HepG2 (cell line): Measurements from ENCODE around the gene TTPAL. TPM values are rescaled to one million over a fixed set of nuclear protein-coding genes. Genes with fewer than 3 reads are reported as not detected.

Experiments used
- ARID2 ChIP-seq: sonication (generic); formaldehyde crosslinking; IDR thresholded peaks from 2 replicates; pipeline ENCODE4 v1.8.1; 2022; ENCODE audit warnings: mild to moderate bottlenecking, missing genetic modification reagents, borderline replicate concordance
- CCDC6 ChIP-seq: sonication (generic); formaldehyde crosslinking; IDR thresholded peaks from 2 replicates; pipeline ENCODE4 v1.8.1; 2022; ENCODE audit warnings: mild to moderate bottlenecking, missing genetic modification reagents, moderate library complexity
- CENPX ChIP-seq: sonication (generic); formaldehyde crosslinking; IDR thresholded peaks from 2 replicates; pipeline ENCODE4 v1.9.0; 2021; ENCODE audit warnings: mild to moderate bottlenecking, missing genetic modification reagents, moderate library complexity
- EHMT2 ChIP-seq: fragments of 200-600 bp; sonication (generic); IDR thresholded peaks from 2 replicates; pipeline ENCODE4 v1.7.0; 2017; ENCODE audit warnings: antibody characterized with exemption, low read depth, low read length, borderline replicate concordance
- FOXA3 ChIP-seq: IDR thresholded peaks from 2 replicates; pipeline ENCODE4 v1.6.1; 2016; ENCODE audit warnings: missing genetic modification reagents, missing compliant biosample characterization
- HIVEP1 ChIP-seq: sonication (generic); formaldehyde crosslinking; IDR thresholded peaks from 2 replicates; pipeline ENCODE4 v1.4.0; 2020; ENCODE audit warnings: mild to moderate bottlenecking, missing genetic modification reagents
- MNT ChIP-seq: fragments of 450-650 bp; IDR thresholded peaks from 2 replicates; pipeline ENCODE4 v1.6.1; 2016
- MYPOP ChIP-seq: sonication (generic); formaldehyde crosslinking; IDR thresholded peaks from 2 replicates; pipeline ENCODE4 v1.8.1; 2023; ENCODE audit warnings: mild to moderate bottlenecking, moderate library complexity, missing genetic modification reagents
- PHF21A ChIP-seq: sonication (generic); formaldehyde crosslinking; IDR thresholded peaks from 2 replicates; pipeline ENCODE4 v1.5.0; 2020; ENCODE audit warnings: mild to moderate bottlenecking, missing genetic modification reagents
- SP4 ChIP-seq: sonication (generic); formaldehyde crosslinking; IDR thresholded peaks from 2 replicates; pipeline ENCODE4 v1.8.1; 2023; ENCODE audit warnings: mild to moderate bottlenecking, missing genetic modification reagents
- SPEN ChIP-seq: sonication (generic); formaldehyde crosslinking; IDR thresholded peaks from 2 replicates; pipeline ENCODE4 v1.5.1; 2020; ENCODE audit warnings: low read depth, mild to moderate bottlenecking, missing genetic modification reagents
- TBX2 ChIP-seq: sonication (generic); formaldehyde crosslinking; IDR thresholded peaks from 2 replicates; pipeline ENCODE4 v1.5.0; 2020; ENCODE audit warnings: missing genetic modification reagents, mild to moderate bottlenecking, borderline replicate concordance
- TFE3 ChIP-seq: IDR thresholded peaks from 2 replicates; pipeline ENCODE4 v1.6.1; 2016
- TOE1 ChIP-seq: sonication (generic); formaldehyde crosslinking; IDR thresholded peaks from 2 replicates; pipeline ENCODE4 v1.4.0; 2020; ENCODE audit warnings: mild to moderate bottlenecking, missing genetic modification reagents
- ZBTB26 ChIP-seq: IDR thresholded peaks from 2 replicates; pipeline ENCODE4 v1.6.1; 2016; ENCODE audit warnings: missing compliant biosample characterization, missing genetic modification reagents, borderline replicate concordance
- ZBTB7B ChIP-seq: sonication (generic); formaldehyde crosslinking; IDR thresholded peaks from 2 replicates; pipeline ENCODE4 v1.4.0; 2020; ENCODE audit warnings: missing genetic modification reagents
- ZGPAT ChIP-seq: IDR thresholded peaks from 2 replicates; pipeline ENCODE4 v1.6.1; 2016; ENCODE audit warnings: mild to moderate bottlenecking
- ZNF121 ChIP-seq: sonication (generic); formaldehyde crosslinking; IDR thresholded peaks from 2 replicates; pipeline ENCODE4 v1.5.0; 2020; ENCODE audit warnings: mild to moderate bottlenecking, missing genetic modification reagents
- ZNF296 ChIP-seq: sonication (generic); formaldehyde crosslinking; conservative IDR thresholded peaks from 2 replicates; pipeline ENCODE4 v1.5.0; 2020; ENCODE audit warnings: mild to moderate bottlenecking, missing genetic modification reagents
- ZNF3 ChIP-seq: IDR thresholded peaks from 2 replicates; pipeline ENCODE4 v1.7.0; 2017; ENCODE audit warnings: inconsistent platforms
- ZNF329 ChIP-seq: sonication (generic); formaldehyde crosslinking; IDR thresholded peaks from 2 replicates; pipeline ENCODE4 v1.9.0; 2021; ENCODE audit warnings: low read depth, mild to moderate bottlenecking, missing genetic modification reagents
- ZNF337 ChIP-seq: sonication (generic); formaldehyde crosslinking; IDR thresholded peaks from 2 replicates; pipeline ENCODE4 v1.5.1; 2020; ENCODE audit warnings: missing genetic modification reagents, low read depth, mild to moderate bottlenecking, borderline replicate concordance
- ZNF556 ChIP-seq: sonication (generic); formaldehyde crosslinking; IDR thresholded peaks from 2 replicates; pipeline ENCODE4 v1.4.0; 2020; ENCODE audit warnings: mild to moderate bottlenecking, missing genetic modification reagents, borderline replicate concordance
- ZNF598 ChIP-seq: sonication (generic); formaldehyde crosslinking; IDR thresholded peaks from 2 replicates; pipeline ENCODE4 v1.5.1; 2020; ENCODE audit warnings: mild to moderate bottlenecking, missing genetic modification reagents, borderline replicate concordance
- ZNF619 ChIP-seq: sonication (generic); formaldehyde crosslinking; IDR thresholded peaks from 2 replicates; pipeline ENCODE4 v1.4.0; 2020; ENCODE audit warnings: mild to moderate bottlenecking, missing genetic modification reagents
- polyA plus RNA-seq, 8 experiments: library from polyadenylated mRNA; depleted of rRNA in 3 of 8; stranded (reverse) in 7 of 8; unstranded in 1 of 8; fragments of >200 nt; fragmentation: Illumina TruSeq in 4 of 8; extraction: Trizol in 4 of 8; gene quantifications; 2 replicates each; pipeline versions ENCODE4 v1.2.1 to v1.2.3, GENCODE V29; 2011 to 2016; ENCODE audit warnings: low read depth in 4 of 8, missing spikeins in 1 of 8, mixed read lengths in 1 of 8; ENCODE audit not compliant: insufficient read depth in 1 of 8
- total RNA-seq, 5 experiments: library from RNA; depleted of rRNA; stranded (reverse); fragments of >200 nt; fragmentation: Illumina TruSeq; extraction: Trizol; gene quantifications; 2 replicates each; pipeline ENCODE4 v1.2.3, GENCODE V29; 2016; ENCODE audit warnings: low read depth in 1 of 5

TTPAL gene
- total and polyA plus RNA-seq, 2 of the 13 experiments (the other 11 are each of a cell fraction or from before 2014, with no cell fraction given): 4.3 to 18.8 TPM

GRCh38 chr20:44450903-44451450 is 24.7 kb upstream of the TTPAL start (continued):
- TF ChIP-seq MYPOP (no peak), ZNF121 (CRISPR knock-in tag) (0 out of 2 replicates have a peak, but pooled peaks have one; percentile 48), MNT (no peak), ZNF3 (CRISPR knock-in tag) (no peak), EHMT2 (no peak), HIVEP1 (CRISPR knock-in tag) (0 out of 2 replicates have a peak, but pooled peaks have one; percentile 62), PHF21A (CRISPR knock-in tag) (peak; percentile 53), ZNF337 (CRISPR knock-in tag) (no peak), TOE1 (CRISPR knock-in tag) (no peak), CENPX (CRISPR knock-in tag) (no peak), ZNF619 (no peak; the same call in 1 of the 2 replicates), ZNF329 (CRISPR knock-in tag) (no peak), FOXA3 (CRISPR knock-in tag) (no peak), SP4 (peak; percentile 28; the same call in 1 of the 2 replicates), CCDC6 (CRISPR knock-in tag) (no peak), SPEN (CRISPR knock-in tag) (no peak), ZNF598 (CRISPR knock-in tag) (peak; percentile 72; the same call in 1 of the 2 replicates), ZBTB26 (CRISPR knock-in tag) (no peak), ZNF296 (CRISPR knock-in tag) (no peak), ZNF556 (CRISPR knock-in tag) (peak; percentile 49; the same call in 1 of the 2 replicates), TBX2 (CRISPR knock-in tag) (peak; percentile 67; the same call in 1 of the 2 replicates), TFE3 (CRISPR knock-in tag) (no peak), ZGPAT (peak; percentile 17; the same call in 1 of the 2 replicates), ZBTB7B (0 out of 2 replicates have a peak, but pooled peaks have one; percentile 39), ARID2 (no peak)
